Stomach (tissue), 9 donors: ENCODE data around the gene HACE1. TPM values are rescaled to one million over a fixed set of nuclear protein-coding genes. Genes with fewer than 3 reads are reported as not detected.
A peak's percentile ranks its signal among the peaks of the same experiment; 100 is the strongest.

Experiments
- DNase-seq, 2 donors: peaks; one replicate each; pipeline versions ENCODE4 v3.0.0 to v3.0.0-alpha.2; 2013 to 2019
- H3K27ac ChIP-seq, 5 donors: fragments of 200-600 bp in 4 of 5; sonication (generic) in 4 of 5; one replicate each; pipeline ENCODE4 v1.5.1; 2013 to 2019; ENCODE audit warnings: mild to moderate bottlenecking in 1 of 5, moderate library complexity in 1 of 5
- H3K27me3 ChIP-seq, 3 donors: fragments of 200-600 bp; sonication (generic); one replicate each; pipeline ENCODE4 v1.5.1; 2017 to 2019; ENCODE audit warnings: mixed run types in 1 of 3
- H3K36me3 ChIP-seq, 4 donors: fragments of 200-600 bp; sonication (generic); 1 replicate in 3 of 4; 2 replicates in 1 of 4; pipeline ENCODE4 v1.5.1; 2016 to 2019
- H3K4me1 ChIP-seq, 4 donors: fragments of 200-600 bp; sonication (generic); one replicate each; pipeline ENCODE4 v1.5.1; 2016 to 2019
- H3K4me3 ChIP-seq, 4 donors: fragments of 200-600 bp; sonication (generic) in 3 of 4; one replicate each; pipeline ENCODE4 v1.5.1; 2016 to 2019; ENCODE audit warnings: mild to moderate bottlenecking in 1 of 4
- H3K9me3 ChIP-seq, 4 donors: fragments of 200-600 bp; sonication (generic); one replicate each; pipeline ENCODE4 v1.5.1; 2016 to 2019
- CTCF ChIP-seq, 7 experiments: fragments of 450-650 bp in 4 of 7; fragments of 200-600 bp in 3 of 7; sonication (generic) in 3 of 7; IDR thresholded peaks; one replicate each; pipeline ENCODE4 v1.5.1; 2016 to 2019; ENCODE audit warnings: antibody characterized with exemption in 7 of 7, control low read depth in 2 of 7, mild to moderate bottlenecking in 1 of 7
- EP300 ChIP-seq: sonication (generic); formaldehyde crosslinking; IDR thresholded peaks from one replicate; pipeline ENCODE4 v1.6.1; 2017; ENCODE audit warnings: antibody characterized with exemption
- POLR2A ChIP-seq, 4 donors: fragments of 450-650 bp; IDR thresholded peaks; one replicate each; pipeline ENCODE4 v1.6.1; 2016; ENCODE audit warnings: antibody characterized with exemption in 4 of 4, control low read depth in 2 of 4, mild to moderate bottlenecking in 1 of 4, moderate library complexity in 1 of 4
- POLR2AphosphoS5 ChIP-seq, 3 donors: sonication (generic); formaldehyde crosslinking; IDR thresholded peaks; one replicate each; pipeline ENCODE4 v1.6.1; 2016; ENCODE audit warnings: antibody characterized with exemption in 3 of 3
- WGBS, 5 donors: extraction: QIAGEN DNeasy Blood & Tissue Kit in 3 of 5; methylation state at CpG; one replicate each; pipeline versions ENCODE4 v1.1.5 to v1.1.7; 2013 to 2018; 5-methylcytosine and 5-hydroxymethylcytosine counted together
- intact Hi-C: fragments of 100-400 bp; cut with DNase I; formaldehyde crosslinking; loops from one replicate; pipeline ENCODE4 v1.15.1; 2023; ENCODE audit warnings: low total_unique reads
- polyA plus RNA-seq, 3 donors: library from polyadenylated mRNA; stranded (reverse); fragments of 200-250 nt; gene quantifications; one replicate each; pipeline ENCODE4 v1.2.3, GENCODE V29; 2013
- total RNA-seq, 5 donors: library from RNA; depleted of rRNA; stranded (reverse); fragments of >200 nt; gene quantifications; one replicate each; pipeline versions ENCODE4 v1.1.0 to v1.2.3, GENCODE V29; 2014 to 2016
- donor health status: healthy with polysubstance abuse.
- donor health status: Bipolar disorder and iron deficiency.
- donor health status: healthy.

Gene HACE1
- total and polyA plus RNA-seq, 8 donors, result 3.3 to 34.7 (median 9.3) TPM

DNA sequence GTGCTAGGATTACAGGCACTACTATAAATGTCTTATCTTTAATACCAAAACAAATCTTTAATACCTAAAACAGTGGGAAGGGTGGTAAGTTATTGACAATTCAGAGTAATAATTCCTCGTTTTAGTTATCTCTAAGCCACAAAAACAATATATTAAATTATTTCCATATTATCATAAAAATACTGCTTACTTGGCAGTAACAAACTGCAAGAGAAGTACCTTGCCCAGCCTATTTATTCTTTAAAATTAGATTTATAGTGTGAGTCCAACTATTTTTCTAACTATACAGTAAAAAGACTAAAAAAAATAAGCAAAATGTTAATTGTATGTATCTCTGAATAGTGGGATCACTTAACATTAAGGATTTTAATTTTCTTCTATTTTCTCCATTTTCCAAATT lies 123.2 kb downstream of the HACE1 start:
- 80 to 100% (median 87%) methylated on average over 1 of the region's 1 CpG for WGBS, 5 donors

DNA sequence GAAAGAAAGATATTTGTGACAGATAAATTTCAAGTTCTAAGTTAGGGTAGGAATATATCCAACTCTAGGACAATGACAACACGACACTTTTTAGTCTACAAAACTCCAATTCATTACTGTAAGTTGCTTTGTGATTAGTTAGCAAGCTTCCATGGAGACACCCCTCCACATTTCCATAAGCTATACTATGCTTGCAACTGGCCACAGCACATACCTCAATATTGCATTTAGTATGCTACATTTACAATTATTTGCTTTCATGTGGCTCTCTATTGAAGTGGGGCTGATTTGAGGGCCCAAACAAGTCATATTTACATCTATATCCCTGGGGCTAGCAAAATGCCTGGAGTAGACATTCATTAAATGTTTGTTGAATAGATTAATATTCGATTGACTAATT lies 129.3 kb downstream of the HACE1 start:
- Histone ChIP-seq H3K9me3 (no peaks in the 10 kb centered on the region), H3K4me1 (no peaks in the 10 kb centered on the region), H3K4me3 (no peak overlapping the region), H3K36me3 (peaks cover 0 to 26% (median 18%) of the 10 kb centered on the region in 4 donors), H3K27me3 (no peaks in the 10 kb centered on the region), H3K27ac (no peak overlapping the region)
- DNase-seq, result no peak
- intact Hi-C loops, result no loop called here
- WGBS, 5 donors, result 70 to 99% (median 95%) methylated on average over 2 of the region's 2 CpGs
- TF ChIP-seq POLR2AphosphoS5 (IDR thresholded peaks at IDR 0.05), result no peak
- no peak for TF ChIP-seq EP300
- no peak for TF ChIP-seq CTCF (IDR thresholded peaks at IDR 0.05)
- no peak for TF ChIP-seq POLR2A (IDR thresholded peaks at IDR 0.05)

More for the DNA sequence above, 123.2 kb downstream of the HACE1 start:
- H3K36me3 ChIP-seq, result peaks cover 0 to 20% (median 10%) of the 10 kb centered on the region in 4 donors
- no peak for DNase-seq
- no peak overlapping the region for H3K4me3 ChIP-seq
- intact Hi-C loops, result no loop called here
- no peak overlapping the region for H3K27ac ChIP-seq
- TF ChIP-seq EP300 (no peak), CTCF (IDR thresholded peaks at IDR 0.05) (no peak), POLR2A (IDR thresholded peaks at IDR 0.05) (no peak), POLR2AphosphoS5 (IDR thresholded peaks at IDR 0.05) (no peak)
- no peaks in the 10 kb centered on the region for H3K9me3 ChIP-seq
- H3K27me3 ChIP-seq, result no peaks in the 10 kb centered on the region
- H3K4me1 ChIP-seq, result no peaks in the 10 kb centered on the region

GRCh38 chr6:104729433-104729832 lies 130.3 kb downstream of the HACE1 start:
- DNase-seq, result no peak
- TF ChIP-seq POLR2A (IDR thresholded peaks at IDR 0.05), result no peak
- no peak for TF ChIP-seq CTCF (IDR thresholded peaks at IDR 0.05)
- no peak for TF ChIP-seq POLR2AphosphoS5 (IDR thresholded peaks at IDR 0.05)
- no peak for TF ChIP-seq EP300
- no peaks in the 10 kb centered on the region for H3K27me3 ChIP-seq
- H3K27ac ChIP-seq, result no peak overlapping the region
- intact Hi-C loops, result no loop called here
- H3K36me3 ChIP-seq, result peaks cover 0 to 26% (median 18%) of the 10 kb centered on the region in 4 donors
- no peaks in the 10 kb centered on the region for H3K9me3 ChIP-seq
- H3K4me1 ChIP-seq, result no peaks in the 10 kb centered on the region
- no peak overlapping the region for H3K4me3 ChIP-seq

DNA sequence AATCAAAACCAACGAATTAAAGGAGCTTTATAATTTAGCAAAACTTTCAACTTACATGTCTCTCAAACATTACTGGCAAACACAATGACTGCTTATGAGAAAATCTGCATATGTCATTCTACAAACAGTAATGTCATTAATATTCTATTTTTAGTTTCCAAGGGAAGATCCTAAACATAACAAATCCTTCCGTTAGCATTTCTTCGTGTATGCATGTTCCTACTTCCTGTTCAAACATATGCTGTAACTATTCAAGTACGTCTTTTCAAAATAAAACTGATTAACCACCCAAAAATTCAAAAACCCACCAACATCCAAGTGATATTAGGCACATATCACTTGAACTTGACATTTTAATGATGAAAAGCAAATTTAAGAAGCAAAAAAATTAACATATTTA lies 131.3 kb downstream of the HACE1 start:
- 55 to 80% (median 60%) methylated on average over 4 of the region's 4 CpGs for WGBS, 5 donors
- Histone ChIP-seq H3K4me3 (no peak overlapping the region), H3K27ac (no peak overlapping the region), H3K9me3 (no peaks in the 10 kb centered on the region), H3K36me3 (peaks cover 0 to 22% (median 12%) of the 10 kb centered on the region in 4 donors), H3K4me1 (no peaks in the 10 kb centered on the region), H3K27me3 (no peaks in the 10 kb centered on the region)
- DNase-seq, result peak in 1 of 2 donors; percentile 2
- no peak for TF ChIP-seq CTCF (IDR thresholded peaks at IDR 0.05)
- TF ChIP-seq POLR2AphosphoS5 (IDR thresholded peaks at IDR 0.05), result no peak
- TF ChIP-seq EP300, result no peak
- TF ChIP-seq POLR2A (IDR thresholded peaks at IDR 0.05), result no peak
- intact Hi-C loops, result no loop called here
